ENCODE results near the gene FOXN3. TPM values are rescaled to one million over a fixed set of nuclear protein-coding genes. Genes with fewer than 3 reads are reported as not detected.

Gene FOXN3
- total RNA-seq, 1 experiment from 2014 or later, result 125 TPM

- Histone ChIP-seq H3K4me1 (ENCODE audit: insufficient read depth, low read length) (no peaks in the 10 kb centered on the region; the same call in 1 of the 2 replicates), H2AFZ (ENCODE audit: low read length) (no peak overlapping the region), H3K14ac (ENCODE audit: insufficient read depth, low read length) (no peak overlapping the region), H3K9me3 (ENCODE audit: control insufficient read depth, low read depth, low read length) (no peaks in the 10 kb centered on the region), H3K4me2 (ENCODE audit: insufficient read depth, insufficient read length, low read length) (no peak overlapping the region), H2AK5ac (ENCODE audit: insufficient read length, low read length) (no peak overlapping the region), H3K79me2 (ENCODE audit: insufficient read depth, low read length) (no peaks in the 10 kb centered on the region; the same call in 1 of the 2 replicates), H3T11ph (ENCODE audit: low read length) (no peak overlapping the region), H3K4ac (ENCODE audit: low read depth, low read length) (no peak overlapping the region), H3K79me1 (ENCODE audit: insufficient read depth, low read depth, low read length, poor library complexity, severe bottlenecking) (no peaks in the 10 kb centered on the region), H3K27me3 (ENCODE audit: insufficient read depth, low read length) (no peaks in the 10 kb centered on the region), H3K27ac (ENCODE audit: insufficient read length, low read depth, low read length) (no peak overlapping the region), H2BK15ac (ENCODE audit: low read depth, low read length) (no peak overlapping the region), H4K8ac (replicated peaks; ENCODE audit: insufficient read length, low read depth, low read length) (no peak overlapping the region), H3K56ac (ENCODE audit: insufficient read length, low read depth, low read length) (no peak overlapping the region), H2BK5ac (ENCODE audit: insufficient read length, low read length) (no peak overlapping the region), H3K23me2 (ENCODE audit: insufficient read length, low read depth, low read length, poor library complexity, severe bottlenecking) (no peaks in the 10 kb centered on the region), H3K18ac (ENCODE audit: insufficient read length, low read depth, low read length) (no peak overlapping the region), H3K23ac (ENCODE audit: insufficient read length, low read depth, low read length) (no peak overlapping the region), H2BK20ac (ENCODE audit: low read depth, low read length, poor library complexity, severe bottlenecking) (no peak overlapping the region), H2BK120ac (ENCODE audit: low read depth, low read length, poor library complexity, severe bottlenecking) (no peak overlapping the region), H3K9ac (ENCODE audit: extremely low read depth, insufficient read length, low read length) (no peak overlapping the region), H2BK12ac (ENCODE audit: insufficient read length, low read depth, low read length) (no peak overlapping the region), H4K91ac (ENCODE audit: insufficient read length, low read depth, low read length) (no peak overlapping the region), H4K20me1 (ENCODE audit: control insufficient read depth, insufficient read depth, insufficient read length) (no peaks in the 10 kb centered on the region), H4K5ac (ENCODE audit: insufficient read length, low read depth, low read length) (no peak overlapping the region)
- no peak for DNase-seq
- H3K27me3 Mint-ChIP-seq (ENCODE audit: low read depth), result no peaks in the 10 kb centered on the region
- TF ChIP-seq CTCF (conservative IDR thresholded peaks at IDR 0.05), result no peak
- peaks cover 31 to 53% (median 33%) of the 10 kb centered on the region in 3 experiments; a peak in 5 of 7 replicates for H3K36me3 Mint-ChIP-seq (ENCODE audit: insufficient read depth in 1 of 3, low read depth in 3 of 3)
- H3K27ac Mint-ChIP-seq, result peak overlapping the region in 2 of 3 experiments; percentile 34 to 73; a peak in 3 of 7 replicates
- H3K4me1 Mint-ChIP-seq, result peaks cover 17% of the 10 kb centered on the region in 2 experiments
- no CpG with 5 or more reads among the region's 14 CpGs for WGBS (ENCODE audit: extremely low coverage, insufficient read length, low lambda C conversion rate)
- no peak overlapping the region for H3K4me3 Mint-ChIP-seq
- 0 out of 5 replicates have a peak, but pooled peaks cover 0 to 2% of the 10 kb centered on the region in 2 experiments for H3K9me3 Mint-ChIP-seq
Observed at GRCh38 chr14:89180546-89180945, 236.5 kb downstream of the FOXN3 start.
